Ovary (tissue), 9 donors: Measurements from ENCODE around the gene ATXN2. TPM values are rescaled to one million over a fixed set of nuclear protein-coding genes. Genes with fewer than 3 reads are reported as not detected.
"Not testable (repeated sequence)": the region's sequence is repeated elsewhere in the genome, so short reads cannot be mapped to it uniquely, and the experiment has no call there.

Source experiments
- DNase-seq, 5 donors: peaks; one replicate each; pipeline ENCODE4 v3.0.0-alpha.2; 2019 to 2020
- H3K27ac ChIP-seq, 2 donors: fragments of 200-600 bp; one replicate each; pipeline versions ENCODE4 v1.5.1 to v1.8.0; 2019 to 2022
- H3K27me3 ChIP-seq: fragments of 200-600 bp; one replicate; pipeline ENCODE4 v1.8.0; 2022
- H3K36me3 ChIP-seq: fragments of 200-600 bp; sonication (generic); one replicate; pipeline ENCODE4 v1.5.1; 2019
- H3K4me1 ChIP-seq: one replicate; pipeline ENCODE4 v1.8.1; 2013; ENCODE audit warnings: mild to moderate bottlenecking, moderate library complexity; ENCODE audit not compliant: insufficient read depth
- H3K4me3 ChIP-seq: fragments of 200-600 bp; sonication (generic); one replicate; pipeline ENCODE4 v1.5.1; 2017
- H3K9me3 ChIP-seq, 2 donors: fragments of 200-600 bp in 1 of 2; sonication (generic) in 1 of 2; one replicate each; pipeline versions ENCODE4 v1.5.1 to v1.8.1; 2013 to 2019; ENCODE audit warnings: mild to moderate bottlenecking in 1 of 2, moderate library complexity in 1 of 2
- CTCF ChIP-seq, 3 donors: fragments of 450-650 bp in 2 of 3; fragments of 200-600 bp in 1 of 3; IDR thresholded peaks; one replicate each; pipeline versions ENCODE4 v1.5.1 to v1.8.0; 2016 to 2022; ENCODE audit warnings: antibody characterized with exemption in 3 of 3, mild to moderate bottlenecking in 1 of 3
- EP300 ChIP-seq: sonication (generic); formaldehyde crosslinking; IDR thresholded peaks from one replicate; pipeline ENCODE4 v1.6.1; 2017; ENCODE audit warnings: antibody characterized with exemption
- POLR2A ChIP-seq: fragments of 450-650 bp; IDR thresholded peaks from one replicate; pipeline ENCODE4 v1.6.1; 2017; ENCODE audit warnings: antibody characterized with exemption, mild to moderate bottlenecking, moderate library complexity
- WGBS, 3 donors: extraction: QIAGEN DNeasy Blood & Tissue Kit in 1 of 3; methylation state at CpG; one replicate each; pipeline versions ENCODE4 v1.1.5 to v1.1.7; 2013 to 2017; 5-methylcytosine and 5-hydroxymethylcytosine counted together
- intact Hi-C, 4 donors: fragments of 100-400 bp; cut with DNase I; formaldehyde crosslinking; loops; one replicate each; pipeline versions ENCODE4 v1.11.0 to v1.15.1; 2022 to 2023
- polyA plus RNA-seq, 2 donors: library from polyadenylated mRNA; stranded (reverse); fragments of 200-250 nt in 1 of 2; fragments of 350-450 nt in 1 of 2; fragmentation: Illumina TruSeq in 1 of 2; extraction: RNeasy Lipid Tissue Mini Kit (QIAGEN cat#74804) in 1 of 2; gene quantifications; one replicate each; pipeline ENCODE4 v1.2.3, GENCODE V29; 2013 to 2014
- small RNA-seq: library from RNA; depleted of rRNA; stranded (forward); fragments of <200 nt; gene quantifications from one replicate; pipeline ENCODE3, GENCODE V24; 2016
- total RNA-seq, 7 donors: library from RNA; depleted of rRNA in 2 of 7; stranded (reverse); fragments of >200 nt in 2 of 7; fragmentation: NEBNext Ultra II Directional in 3 of 7; extraction: Animal tissue kit (Norgen Biotek cat#: 25700) in 3 of 7; gene quantifications; one replicate each; pipeline versions ENCODE4 v1.1.0 to v1.2.4, GENCODE V29; 2016 to 2023
- donor health status: DM: no; HTN: no; CAD: no; lungs with moderate emphysema.
- donor health status: DM: no; HTN: no; CAD: no.
- donor health status: Bipolar disorder and iron deficiency.
- donor health status: DM: yes; HTN: yes; CAD: no.
- donor health status: DM: no; HTN: no; CAD: no.
- donor health status: DM: yes; HTN: yes; CAD: no.

ATXN2 gene
- total and polyA plus RNA-seq, 9 donors: 28.4 to 106 (median 60.9) TPM

- WGBS, 3 donors: 1 to 2% (median 1%) methylated on average over 34 to 59 of the region's 59 CpGs
- H3K36me3 ChIP-seq: no peaks in the 10 kb centered on the region
- TF ChIP-seq POLR2A (peak; percentile 15), EP300 (no peak), CTCF (IDR thresholded peaks at IDR 0.05) (peak; percentile 35 to 71 (median 55))
- H3K4me1 ChIP-seq: peaks cover 11% of the 10 kb centered on the region
- H3K27ac ChIP-seq: peak overlapping the region; percentile 38 to 83
- intact Hi-C loops: loop anchor here in 3 of 4 donors (5.0 kb wide), 2 partner anchors 42 to 47 kb away; no protein-coding TSS in a partner anchor
- peak overlapping the region; percentile 66 for H3K4me3 ChIP-seq
- H3K9me3 ChIP-seq: no peaks in the 10 kb centered on the region
- H3K27me3 ChIP-seq: no peaks in the 10 kb centered on the region
- peak; percentile 95 to 99 (median 98) for DNase-seq
Observed at GRCh38 chr12:111405149-111405858, 193.8 kb downstream of the ATXN2 start.

- H3K4me3 ChIP-seq: peak overlapping the region; percentile 66
- TF ChIP-seq POLR2A (no peak), CTCF (IDR thresholded peaks at IDR 0.05) (no peak), EP300 (no peak)
- H3K4me1 ChIP-seq: peaks cover 8% of the 10 kb centered on the region
- intact Hi-C loops: loop anchor here in 3 of 4 donors (5.0 kb wide), 2 partner anchors 43 to 48 kb away; no protein-coding TSS in a partner anchor
- DNase-seq: peak in 2 of 5 donors; percentile 57 to 67
- H3K36me3 ChIP-seq: no peaks in the 10 kb centered on the region
- 29 to 30% (median 29%) methylated on average over 21 of the region's 21 CpGs for WGBS, 3 donors
- no peaks in the 10 kb centered on the region for H3K9me3 ChIP-seq
- H3K27me3 ChIP-seq: no peaks in the 10 kb centered on the region
- peak overlapping the region; percentile 38 to 83 for H3K27ac ChIP-seq
Observed at GRCh38 chr12:111404362-111405148, 194.6 kb downstream of the ATXN2 start.

GRCh38 chr12:111402490-111402824 lies 196.7 kb downstream of the ATXN2 start:
- H3K9me3 ChIP-seq, intact Hi-C loops, H3K27me3 ChIP-seq, DNase-seq, H3K4me1 ChIP-seq, H3K4me3 ChIP-seq, H3K36me3 ChIP-seq: not testable (repeated sequence)
- WGBS, 3 donors: 64 to 73% (median 72%) methylated on average over 9 of the region's 9 CpGs
- peak overlapping the region in 1 of 2 donors; percentile 83 for H3K27ac ChIP-seq

Small RNAs within 50 kb of the gene (small RNA-seq; reads per million reads assigned to genes)
- not detected for gene RF00066

Other genes with a start within 250 kb of the ATXN2 start
- 10 to 100 TPM in 5 of 7 donors, 1 to 10 TPM in 2; 7.6 to 26.5 (median 19.2) TPM for gene PHETA1, start 230.2 kb downstream of the ATXN2 start, total RNA-seq
- 10 to 100 TPM in 1 of 2 donors, 1 to 10 TPM in 1; 1.8 to 18.6 TPM for gene PHETA1, start 230.2 kb downstream of the ATXN2 start, polyA plus RNA-seq
- gene SH2B3, start 193.4 kb downstream of the ATXN2 start, total RNA-seq: 10 to 100 TPM in 5 of 7 donors, 1 to 10 TPM in 2; 8.6 to 24.0 (median 14.3) TPM
- 10 to 100 TPM in 1 of 2 donors, 1 to 10 TPM in 1; 7.2 to 22.0 TPM for gene SH2B3, start 193.4 kb downstream of the ATXN2 start, polyA plus RNA-seq
- gene BRAP, start 86.6 kb upstream of the ATXN2 start, total RNA-seq: 10 to 100 TPM; 11.8 to 19.0 (median 16.9) TPM
- gene BRAP, start 86.6 kb upstream of the ATXN2 start, polyA plus RNA-seq: 10 to 100 TPM in 1 of 2 donors, 1 to 10 TPM in 1; 9.5 to 24.4 TPM
- 10 to 100 TPM; 14.2 to 27.0 (median 22.4) TPM for gene ACAD10, start 86.7 kb upstream of the ATXN2 start, total RNA-seq
- 10 to 100 TPM; 15.0 to 21.7 TPM for gene ACAD10, start 86.7 kb upstream of the ATXN2 start, polyA plus RNA-seq
- 100 to 1,000 TPM in 5 of 7 donors, 10 to 100 TPM in 2; 46.7 to 154 (median 120) TPM for gene ALDH2, start 167.6 kb upstream of the ATXN2 start, total RNA-seq
- gene ALDH2, start 167.6 kb upstream of the ATXN2 start, polyA plus RNA-seq: 100 to 1,000 TPM in 1 of 2 donors, 10 to 100 TPM in 1; 59.2 to 115 TPM
- 10 to 100 TPM; 35.6 to 52.5 (median 39.0) TPM for gene MAPKAPK5, start 242.9 kb upstream of the ATXN2 start, total RNA-seq
- 10 to 100 TPM; 20.0 to 21.8 TPM for gene MAPKAPK5, start 242.9 kb upstream of the ATXN2 start, polyA plus RNA-seq